Measurements from ENCODE around the gene RGS7. TPM values are rescaled to one million over a fixed set of nuclear protein-coding genes. Genes with fewer than 3 reads are reported as not detected.

Gene RGS7
- total RNA-seq, 4 donors from 2014 or later: 0.27 TPM; not detected in 3

DNA sequence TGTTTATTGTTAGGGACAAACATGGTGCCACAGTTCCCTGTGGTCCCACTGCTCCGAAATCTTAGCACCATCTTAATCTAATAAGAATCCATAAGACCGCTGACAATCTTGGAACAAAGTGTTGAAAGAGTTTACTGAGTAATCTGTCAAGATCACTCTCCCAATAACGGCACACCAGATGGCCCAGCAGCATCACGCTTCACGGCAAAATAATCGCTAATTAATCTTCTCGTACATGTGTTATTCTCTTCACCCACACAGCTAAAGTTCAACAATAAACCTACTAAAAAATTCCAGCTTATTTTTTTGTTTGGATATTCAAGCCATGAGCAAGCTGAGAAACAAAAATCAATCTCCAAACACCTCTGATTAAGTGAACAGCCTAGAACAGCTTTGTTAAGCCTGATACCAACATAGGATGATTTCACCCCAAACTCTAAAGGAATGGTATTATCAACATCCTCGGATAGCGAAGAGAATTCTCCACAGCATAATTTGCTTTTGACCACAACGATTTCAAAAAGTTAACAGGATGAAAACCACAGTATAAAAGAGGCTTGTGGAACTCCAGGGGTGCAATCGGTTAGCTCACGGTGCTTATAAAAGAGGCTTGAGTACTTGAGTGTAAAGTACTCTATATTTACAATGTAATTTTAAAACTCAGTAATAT, 415.2 kb downstream of the RGS7 start:
- H3K27me3 ChIP-seq: no peaks in the 10 kb centered on the region
- H3K36me3 ChIP-seq: no peaks in the 10 kb centered on the region
- 55 to 65% methylated on average over 12 of the region's 12 CpGs for WGBS, 2 donors (ENCODE audit: low coverage in 1 of 2)
- no peak for TF ChIP-seq EP300 (IDR thresholded peaks at IDR 0.05)
- ATAC-seq: no peak
- H3K4me1 ChIP-seq: no peaks in the 10 kb centered on the region
- no peak overlapping the region for H3K27ac ChIP-seq
- no peak overlapping the region for H3K4me3 ChIP-seq
- peaks cover 0 to 16% (median 0%) of the 10 kb centered on the region in 3 donors for H3K9me3 ChIP-seq

DNA sequence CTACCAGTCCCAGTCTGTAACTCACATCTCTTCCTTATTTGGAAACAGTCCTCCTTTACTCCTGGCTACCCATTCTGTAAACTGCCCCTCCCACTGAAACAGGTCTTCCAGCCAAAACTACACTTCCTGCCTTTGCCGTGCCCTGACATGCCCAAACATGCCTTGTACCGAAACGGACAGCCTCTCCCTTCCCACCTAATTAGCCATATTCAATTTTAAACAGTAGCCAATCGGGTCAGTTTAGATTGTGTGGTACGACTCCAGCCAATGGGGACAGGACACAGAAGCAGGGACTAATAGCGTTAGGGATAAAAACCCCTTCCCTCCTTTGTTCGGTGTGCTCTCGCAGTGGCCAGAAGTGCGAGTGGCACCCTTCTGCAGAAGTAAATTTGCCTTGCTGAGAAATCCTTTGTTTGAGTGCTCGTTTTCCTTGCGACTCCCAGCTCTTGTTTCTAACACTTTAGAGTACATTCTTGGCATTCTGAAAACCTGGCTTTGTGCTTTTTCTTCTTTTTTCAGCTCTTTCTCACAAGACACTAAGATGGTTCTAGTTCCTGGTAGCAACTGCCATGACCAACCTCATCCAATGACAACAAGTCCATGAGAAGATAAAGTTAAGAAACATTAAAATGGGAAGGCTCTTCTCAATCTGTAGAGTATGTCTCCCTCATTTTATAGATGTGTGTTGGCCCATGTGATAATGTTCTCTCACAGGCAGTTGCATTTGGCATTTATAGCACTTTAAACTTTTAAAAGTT, 419.9 kb downstream of the RGS7 start:
- WGBS, 2 donors (ENCODE audit: low coverage in 1 of 2): 95 to 96% methylated on average over 11 of the region's 11 CpGs
- Histone ChIP-seq H3K36me3 (no peaks in the 10 kb centered on the region), H3K4me1 (no peaks in the 10 kb centered on the region), H3K27me3 (no peaks in the 10 kb centered on the region), H3K9me3 (peaks cover 0 to 18% (median 0%) of the 10 kb centered on the region in 3 donors), H3K4me3 (no peak overlapping the region), H3K27ac (no peak overlapping the region)
- no peak for ATAC-seq
- no peak for TF ChIP-seq POLR2AphosphoS5 (IDR thresholded peaks at IDR 0.05)
- TF ChIP-seq POLR2A (IDR thresholded peaks at IDR 0.05): no peak
- TF ChIP-seq EP300 (IDR thresholded peaks at IDR 0.05): no peak
- no peak for TF ChIP-seq CTCF (IDR thresholded peaks at IDR 0.05)

GRCh38 chr1:240935920-240936319, 421.1 kb downstream of the RGS7 start:
- Histone ChIP-seq H3K4me1 (no peaks in the 10 kb centered on the region), H3K9me3 (peaks cover 0 to 18% (median 0%) of the 10 kb centered on the region in 3 donors), H3K27ac (no peak overlapping the region), H3K4me3 (no peak overlapping the region), H3K27me3 (no peaks in the 10 kb centered on the region), H3K36me3 (no peaks in the 10 kb centered on the region)
- 50 to 92% methylated on average over 2 of the region's 2 CpGs for WGBS, 2 donors (ENCODE audit: low coverage in 1 of 2)
- TF ChIP-seq POLR2A (IDR thresholded peaks at IDR 0.05) (no peak), POLR2AphosphoS5 (IDR thresholded peaks at IDR 0.05) (no peak), EP300 (IDR thresholded peaks at IDR 0.05) (no peak), CTCF (IDR thresholded peaks at IDR 0.05) (no peak)
- ATAC-seq: no peak

DNA sequence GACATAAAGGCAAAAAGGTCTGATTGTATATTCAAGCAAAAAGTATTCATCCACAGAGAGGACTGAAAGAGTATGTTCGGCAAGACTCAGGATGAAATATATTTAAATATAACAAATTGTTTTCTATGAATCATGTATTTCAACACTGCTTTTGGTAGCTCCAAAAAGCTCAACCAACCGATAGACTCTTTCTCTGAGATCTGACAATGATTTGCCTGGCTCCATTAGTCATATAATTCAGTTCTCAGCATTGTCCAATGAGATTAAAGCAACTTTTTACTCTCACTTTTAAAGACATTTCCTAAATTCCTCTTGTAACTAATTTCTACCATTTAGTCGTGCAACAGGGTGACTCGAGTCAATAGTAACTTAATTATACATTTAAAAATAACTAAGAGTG, 426.0 kb downstream of the RGS7 start:
- no peak overlapping the region for H3K4me3 ChIP-seq

DNA sequence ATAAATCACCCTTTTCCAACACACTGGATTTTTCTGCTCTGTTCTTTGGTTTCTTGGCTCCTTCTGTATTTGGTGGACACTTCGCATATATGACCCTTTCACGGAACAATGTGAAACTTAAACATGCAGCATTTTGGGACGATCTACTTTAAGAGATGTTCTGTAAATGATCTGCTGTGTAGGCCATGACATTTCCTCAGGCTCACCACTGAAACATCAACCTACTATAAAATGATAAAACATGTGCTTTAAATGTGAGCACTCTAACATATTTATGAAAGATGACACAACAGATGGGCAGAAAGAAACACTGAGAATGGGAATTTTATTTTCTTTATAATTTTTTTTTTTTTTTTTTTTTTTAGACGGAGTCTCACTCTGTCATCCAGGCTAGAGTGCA, 428.7 kb downstream of the RGS7 start:
- no peak for ATAC-seq
- TF ChIP-seq POLR2AphosphoS5 (IDR thresholded peaks at IDR 0.05) (no peak), CTCF (IDR thresholded peaks at IDR 0.05) (no peak), EP300 (IDR thresholded peaks at IDR 0.05) (no peak), POLR2A (IDR thresholded peaks at IDR 0.05) (no peak)

More for the DNA sequence above, 426.0 kb downstream of the RGS7 start:
- TF ChIP-seq CTCF (IDR thresholded peaks at IDR 0.05) (no peak), POLR2A (IDR thresholded peaks at IDR 0.05) (no peak), POLR2AphosphoS5 (IDR thresholded peaks at IDR 0.05) (no peak), EP300 (IDR thresholded peaks at IDR 0.05) (no peak)
- no peak overlapping the region for H3K27ac ChIP-seq
- 73 to 77% methylated on average over 4 of the region's 4 CpGs for WGBS, 2 donors (ENCODE audit: low coverage in 1 of 2)
- no peaks in the 10 kb centered on the region for H3K9me3 ChIP-seq
- H3K36me3 ChIP-seq: no peaks in the 10 kb centered on the region
- H3K4me1 ChIP-seq: no peaks in the 10 kb centered on the region
- ATAC-seq: no peak
- no peaks in the 10 kb centered on the region for H3K27me3 ChIP-seq

More for the DNA sequence above, 428.7 kb downstream of the RGS7 start:
- Histone ChIP-seq H3K27me3 (no peaks in the 10 kb centered on the region), H3K4me3 (no peak overlapping the region), H3K27ac (no peak overlapping the region), H3K9me3 (no peaks in the 10 kb centered on the region), H3K36me3 (no peaks in the 10 kb centered on the region), H3K4me1 (no peaks in the 10 kb centered on the region)
- WGBS, 2 donors (ENCODE audit: low coverage in 1 of 2): 80 to 92% methylated on average over 3 to 4 of the region's 4 CpGs

All from gastroesophageal sphincter (tissue), 4 donors.